ENCODE data around the gene SEMA3A. TPM values are rescaled to one million over a fixed set of nuclear protein-coding genes. Genes with fewer than 3 reads are reported as not detected.

SEMA3A gene
- total RNA-seq, 1 donor from 2014 or later = 1.00 TPM

DNA sequence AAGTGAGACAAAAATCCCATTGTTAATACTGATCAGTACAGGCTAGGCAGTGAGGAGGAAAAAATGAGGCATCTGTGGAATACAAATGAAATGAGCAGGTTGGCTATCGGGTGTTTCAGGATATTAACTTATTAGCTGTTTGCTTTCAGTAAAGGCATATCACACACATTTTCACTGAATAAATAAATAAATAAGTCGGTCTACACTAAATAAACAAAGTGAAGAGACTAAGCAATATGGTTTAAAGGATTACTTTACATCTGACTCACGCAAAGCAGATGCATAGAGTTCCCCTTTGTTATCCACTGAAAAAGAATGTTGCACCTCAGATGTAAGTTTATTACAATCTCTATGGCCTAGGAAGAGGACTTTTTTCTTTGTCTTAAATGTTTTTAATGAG is 6.3 kb upstream of the SEMA3A start:
- no peak for DNase-seq (ENCODE audit: low spot score)
- intact Hi-C loops (cut with DNase I) = no loop called here

- intact Hi-C loops (cut with DNase I) = loop anchor here (10.0 kb wide), 1 partner anchor 826 kb away; no protein-coding TSS in a partner anchor
- no peak for DNase-seq (ENCODE audit: low spot score)
Measured at GRCh38 chr7:84199216-84199615, 4.6 kb upstream of the SEMA3A start.

DNA sequence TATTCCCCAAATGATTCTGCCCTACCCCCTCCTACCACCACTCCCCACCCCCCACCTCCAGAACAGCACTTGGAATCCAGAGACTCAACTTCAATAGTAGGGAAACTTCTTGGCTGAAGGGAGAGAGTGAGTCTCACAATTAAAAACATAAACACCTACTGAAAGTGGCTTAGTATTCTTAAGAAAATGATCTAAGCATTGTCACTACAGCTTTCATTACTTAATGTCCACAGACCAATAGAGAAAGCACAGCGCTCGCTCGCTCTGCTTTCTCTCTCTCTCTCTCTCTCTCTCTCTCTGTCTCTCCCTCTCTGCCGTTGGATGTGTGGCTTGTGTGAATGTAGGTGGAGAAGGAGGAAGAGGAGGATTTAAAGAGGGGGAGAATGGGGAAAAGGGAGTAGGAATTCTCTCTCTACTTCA is 1.5 kb upstream of the SEMA3A start:
- no peak for DNase-seq (ENCODE audit: low spot score)
- intact Hi-C loops (cut with DNase I) = loop anchor here (10.0 kb wide), 1 partner anchor 829 kb away; no protein-coding TSS in a partner anchor

- intact Hi-C loops (cut with DNase I) = loop anchor here (10.0 kb wide), 1 partner anchor 829 kb away; no protein-coding TSS in a partner anchor
- no peak for DNase-seq (ENCODE audit: low spot score)
Measured at GRCh38 chr7:84195295-84196060, 889 bp upstream of the SEMA3A start.

DNA sequence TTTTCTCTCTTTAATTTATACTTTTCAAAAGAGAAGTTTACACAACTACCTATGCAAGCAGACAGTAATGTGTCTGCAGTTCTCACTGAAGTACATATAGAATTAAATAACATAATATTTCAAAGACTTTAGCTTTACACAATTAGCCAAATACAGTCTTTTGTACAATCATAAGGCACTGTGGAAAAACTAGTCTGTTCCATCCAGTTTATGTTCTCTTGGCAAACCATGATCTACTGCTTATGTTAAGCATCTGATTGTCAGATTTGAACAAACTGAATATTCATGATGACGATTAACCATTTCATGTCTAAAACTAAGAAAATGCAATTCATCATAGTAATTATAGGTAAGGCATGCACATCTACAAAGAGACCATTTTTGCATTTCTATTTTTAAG is 842 bp downstream of the SEMA3A start:
- intact Hi-C loops (cut with DNase I) = loop anchor here (10.0 kb wide), 1 partner anchor 831 kb away; no protein-coding TSS in a partner anchor
- no peak for DNase-seq (ENCODE audit: low spot score)

DNA sequence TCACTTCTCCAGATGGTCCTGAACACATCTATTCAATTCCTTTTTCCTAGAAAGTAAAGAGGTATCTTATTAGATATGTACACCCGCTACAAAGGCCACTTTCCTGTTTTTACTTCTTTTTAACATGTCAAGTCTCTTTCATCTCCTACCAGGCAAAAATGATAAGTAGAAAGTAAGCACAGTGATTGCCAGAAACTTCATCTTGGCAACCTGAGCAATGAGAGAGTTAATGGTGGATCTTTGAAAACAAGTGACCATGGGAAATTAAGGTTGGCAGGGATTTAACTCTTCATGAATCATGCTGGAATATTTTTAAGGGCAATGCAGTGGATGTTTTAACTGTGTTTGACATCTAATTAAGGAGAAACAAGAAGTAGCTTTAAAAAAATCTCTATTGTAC is 2.7 kb downstream of the SEMA3A start:
- no peak for DNase-seq (ENCODE audit: low spot score)
- intact Hi-C loops (cut with DNase I) = loop anchor here (10.0 kb wide), 1 partner anchor 833 kb away; no protein-coding TSS in a partner anchor

GRCh38 chr7:84191261-84191660 is 3.3 kb downstream of the SEMA3A start:
- intact Hi-C loops (cut with DNase I) = loop anchor here (10.0 kb wide), 1 partner anchor 834 kb away; no protein-coding TSS in a partner anchor
- DNase-seq (ENCODE audit: low spot score) = no peak

DNA sequence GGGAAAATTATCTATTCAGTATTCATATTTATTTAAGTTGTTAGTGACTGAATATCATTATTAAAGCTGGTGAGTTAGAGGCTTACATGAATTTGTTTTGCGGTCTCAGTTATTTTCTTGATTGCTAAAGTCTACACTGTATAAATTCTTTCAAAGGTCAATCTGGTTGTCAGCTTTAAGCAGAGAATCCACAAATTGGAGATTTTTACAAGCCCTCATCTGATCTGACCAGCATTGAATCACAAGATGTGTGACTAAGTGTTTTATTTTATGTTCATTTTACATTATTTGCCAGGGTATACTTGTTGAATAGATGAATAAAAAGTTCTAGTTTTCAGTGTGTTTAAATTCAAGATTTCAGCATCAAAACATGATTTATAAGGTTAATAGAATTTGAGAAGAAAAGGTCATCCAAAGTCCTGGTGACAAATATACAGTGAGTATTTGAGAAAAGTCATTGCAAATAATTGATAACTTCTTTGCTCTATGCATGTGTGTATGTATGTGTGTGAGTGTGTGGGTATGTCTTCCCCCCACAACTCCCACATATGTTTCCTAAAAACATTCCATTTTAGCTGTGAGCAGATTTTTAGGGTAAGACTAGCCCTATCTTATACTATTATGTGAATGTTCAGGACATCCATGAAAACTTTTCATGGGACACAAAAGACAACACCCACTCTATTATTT is 4.4 kb downstream of the SEMA3A start:
- DNase-seq (ENCODE audit: low spot score) = no peak

GRCh38 chr7:84188786-84189405 is 5.7 kb downstream of the SEMA3A start:
- no peak for DNase-seq (ENCODE audit: low spot score)
- intact Hi-C loops (cut with DNase I) = loop anchor here (10.0 kb wide), 1 partner anchor 214 kb away; no protein-coding TSS in a partner anchor

More for the DNA sequence above, 4.4 kb downstream of the SEMA3A start:
- intact Hi-C loops (cut with DNase I) = loop anchor here (10.0 kb wide), 1 partner anchor 835 kb away; no protein-coding TSS in a partner anchor

- intact Hi-C loops (cut with DNase I) = loop anchor here (10.0 kb wide), 1 partner anchor 213 kb away; no protein-coding TSS in a partner anchor
- DNase-seq (ENCODE audit: low spot score) = no peak
Measured at GRCh38 chr7:84187813-84188510, 6.6 kb downstream of the SEMA3A start.

DNA sequence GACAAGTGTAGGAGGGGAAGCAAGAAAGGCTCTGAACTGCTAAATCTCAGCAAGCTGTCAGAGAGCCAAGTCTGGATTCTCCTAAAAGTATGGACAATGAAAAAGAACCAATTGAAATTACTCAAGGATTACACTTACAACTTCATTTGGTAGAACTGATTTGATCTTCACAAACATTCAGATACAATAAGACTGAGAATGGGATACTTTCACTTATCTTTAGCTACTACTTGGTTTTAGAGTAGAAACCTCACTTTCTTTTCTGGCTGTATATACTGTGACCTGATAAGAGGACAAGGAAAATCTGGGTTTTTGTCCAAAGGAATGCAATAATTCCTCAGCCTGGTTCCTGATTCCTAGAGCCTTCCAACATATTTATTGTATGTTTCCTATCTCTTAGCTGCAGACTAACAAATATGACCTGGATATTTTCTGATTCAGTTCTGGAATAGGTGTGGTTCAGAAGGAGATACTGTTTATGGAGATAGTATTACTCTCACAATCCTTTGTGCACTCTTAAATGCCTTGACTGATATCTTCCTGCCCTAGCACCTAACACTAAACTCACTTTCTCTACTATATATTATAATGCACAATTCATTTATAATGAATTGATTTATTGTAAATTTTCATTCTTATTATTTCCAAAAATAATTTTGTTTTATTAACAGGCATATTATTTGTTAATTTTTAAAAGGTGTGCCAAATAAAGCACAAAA is 7.3 kb downstream of the SEMA3A start:
- intact Hi-C loops (cut with DNase I) = loop anchor here (10.0 kb wide), 1 partner anchor 212 kb away; no protein-coding TSS in a partner anchor
- no peak for DNase-seq (ENCODE audit: low spot score)

- DNase-seq (ENCODE audit: low spot score) = no peak
- intact Hi-C loops (cut with DNase I) = loop anchor here (10.0 kb wide), 1 partner anchor 209 kb away; no protein-coding TSS in a partner anchor
Measured at GRCh38 chr7:84183741-84184140, 10.8 kb downstream of the SEMA3A start.

GRCh38 chr7:84182301-84182700 is 12.3 kb downstream of the SEMA3A start:
- intact Hi-C loops (cut with DNase I) = loop anchor here (10.0 kb wide), 1 partner anchor 208 kb away; no protein-coding TSS in a partner anchor

DNA sequence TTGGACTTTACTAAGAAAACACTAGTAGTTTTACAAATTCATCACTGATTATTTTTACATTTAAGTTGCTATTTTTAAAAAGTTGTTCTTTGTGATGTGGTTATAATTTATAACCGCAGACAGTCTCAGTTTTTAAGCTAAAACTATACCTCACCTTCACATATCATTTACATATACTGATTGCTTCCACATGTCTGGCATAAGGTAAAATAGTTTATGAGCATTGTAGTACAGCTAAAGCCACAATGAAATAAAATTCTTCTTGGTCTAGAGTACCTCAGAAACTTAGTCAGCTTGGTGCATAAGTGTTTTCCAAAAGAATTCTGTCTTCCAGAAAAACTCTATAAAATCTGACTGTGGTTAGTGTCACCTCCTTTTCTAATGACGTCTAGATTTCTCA is 13.0 kb downstream of the SEMA3A start:
- DNase-seq (ENCODE audit: low spot score) = no peak
- intact Hi-C loops (cut with DNase I) = loop anchor here (10.0 kb wide), 1 partner anchor 207 kb away; no protein-coding TSS in a partner anchor

More at GRCh38 chr7:84182301-84182700, 12.3 kb downstream of the SEMA3A start:
- DNase-seq (ENCODE audit: low spot score) = no peak

DNA sequence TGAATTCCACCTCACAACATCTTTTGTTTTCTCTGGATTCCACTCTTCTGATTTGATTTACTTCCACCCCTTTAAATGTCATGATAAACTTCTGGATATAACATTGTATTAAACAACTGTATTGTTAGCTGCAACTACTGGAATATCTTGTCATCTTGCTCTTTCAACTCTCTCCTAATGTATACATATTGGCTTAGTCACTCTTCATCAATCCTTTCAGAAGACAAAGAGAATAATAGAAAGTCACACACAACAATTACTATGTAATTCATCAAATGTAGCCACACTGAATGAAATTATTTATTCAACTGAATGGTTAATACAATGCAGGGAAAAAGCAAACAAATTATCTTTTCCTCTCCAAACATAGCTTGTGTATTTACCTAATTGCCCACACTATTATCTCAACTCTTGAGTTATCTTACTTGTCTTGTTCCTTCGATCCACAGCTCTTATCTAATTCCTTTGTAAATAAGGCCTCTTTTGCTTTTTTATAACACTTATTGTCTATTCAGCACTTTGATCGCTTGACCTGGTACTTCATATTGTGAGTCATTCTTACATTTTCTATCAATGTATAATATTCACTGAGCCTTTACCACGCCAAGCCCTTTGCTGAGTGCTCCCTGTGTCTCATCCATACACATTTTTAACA is 16.7 kb downstream of the SEMA3A start:
- DNase-seq (ENCODE audit: low spot score) = no peak

DNA sequence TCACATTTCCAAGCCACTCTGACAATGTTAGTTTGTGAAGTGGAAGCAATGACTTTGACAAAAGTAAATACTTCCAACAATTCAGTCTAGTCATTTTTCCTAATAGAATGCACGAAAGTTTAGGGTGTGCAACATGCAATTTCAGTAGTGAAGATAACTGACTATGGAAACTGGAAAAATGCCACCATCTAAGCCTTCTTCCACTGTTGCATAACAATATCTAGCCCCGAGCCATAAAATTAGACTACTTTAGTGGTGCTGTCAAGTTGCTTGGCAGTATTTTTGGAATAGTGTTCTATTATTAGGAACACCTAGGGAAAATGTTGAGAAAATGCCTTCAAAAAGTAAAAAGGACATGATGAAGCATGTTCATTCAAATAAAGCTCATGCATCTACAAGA is 17.9 kb downstream of the SEMA3A start:
- no peak for DNase-seq (ENCODE audit: low spot score)
- intact Hi-C loops (cut with DNase I) = no loop called here

More for the DNA sequence above, 16.7 kb downstream of the SEMA3A start:
- intact Hi-C loops (cut with DNase I) = no loop called here

GRCh38 chr7:84175461-84175860 is 19.1 kb downstream of the SEMA3A start:
- intact Hi-C loops (cut with DNase I) = no loop called here
- DNase-seq (ENCODE audit: low spot score) = no peak

DNA sequence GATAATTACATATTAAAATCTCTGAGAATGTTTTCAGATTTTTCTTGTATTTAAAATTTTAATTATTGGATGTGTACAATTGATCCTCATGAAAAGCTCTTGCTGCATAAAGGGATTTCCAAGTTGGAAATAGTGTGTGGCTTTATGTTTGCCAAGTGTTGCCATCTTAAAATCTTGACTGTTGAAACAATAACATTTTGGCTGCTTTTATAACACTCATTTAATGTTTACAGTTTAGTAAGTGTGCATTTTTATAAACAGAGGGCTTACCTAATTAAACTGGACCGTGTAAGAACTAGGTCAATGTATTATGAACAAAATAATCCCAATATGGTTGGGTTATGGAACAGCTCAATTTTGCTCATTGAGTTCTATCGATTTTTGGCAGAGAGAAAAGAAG is 23.9 kb downstream of the SEMA3A start:
- intact Hi-C loops (cut with DNase I) = no loop called here
- no peak for DNase-seq (ENCODE audit: low spot score)

Measured in cardiac septum (tissue), 1 donor.